H1 (cell line): Measurements from ENCODE around the gene LRRC42. TPM values are rescaled to one million over a fixed set of nuclear protein-coding genes. Genes with fewer than 3 reads are reported as not detected.

ENCODE experiments used
- CTCF ChIA-PET: fragments of 300-600 bp; sonication (Branson Sonifier 250); formaldehyde crosslinking; loops from one replicate; lab custom pipeline; 2021; ENCODE audit not compliant: partially characterized antibody; lab: Charles Lee
- POLR2A ChIA-PET: fragments of 300-600 bp; sonication (Branson Sonifier 250); formaldehyde crosslinking; loops from one replicate; lab custom pipeline; 2021; ENCODE audit warnings: inconsistent platforms; ENCODE audit not compliant: partially characterized antibody; lab: Charles Lee
- DNase-seq, 2 experiments: peaks; one replicate each; pipeline versions ENCODE4 v3.0.0 to v3.0.0-alpha.2; 2010 to 2022; ENCODE audit warnings: low spot score in 2 of 2, low read depth in 1 of 2, mixed read lengths in 1 of 2
- FAIRE-seq: peaks from 2 replicates; lab custom pipeline; 2011; peaks lifted over from hg19 to GRCh38; lab: Jason Lieb, UNC
- H2AFZ ChIP-seq: 2 replicates; pipeline ENCODE4 v1.8.1; 2012; ENCODE audit warnings: low read length, inconsistent platforms
- H2AK5ac ChIP-seq: 2 replicates; pipeline ENCODE4 v1.6.1; 2013; ENCODE audit warnings: low read depth, low read length
- H2BK120ac ChIP-seq: replicated peaks from 2 replicates; pipeline ENCODE3; 2013; ENCODE audit warnings: low read depth, low read length, inconsistent platforms
- H2BK12ac ChIP-seq: 2 replicates; pipeline ENCODE4 v1.6.1; 2013; ENCODE audit warnings: low read depth, low read length
- H2BK15ac ChIP-seq: 2 replicates; pipeline ENCODE4 v1.6.1; 2013; ENCODE audit warnings: low read length
- H2BK20ac ChIP-seq: 2 replicates; pipeline ENCODE4 v1.6.1; 2013; ENCODE audit warnings: low read length
- H2BK5ac ChIP-seq: 2 replicates; pipeline ENCODE4 v1.6.1; 2013; ENCODE audit warnings: low read depth, low read length
- H3K14ac ChIP-seq: 2 replicates; pipeline ENCODE4 v1.6.1; 2013; ENCODE audit warnings: inconsistent platforms; ENCODE audit not compliant: insufficient read length
- H3K18ac ChIP-seq: 2 replicates; pipeline ENCODE4 v1.6.1; 2013; ENCODE audit warnings: low read length; ENCODE audit errors: extremely low read depth
- H3K23ac ChIP-seq: 2 replicates; pipeline ENCODE4 v1.6.1; 2013; ENCODE audit warnings: inconsistent platforms; ENCODE audit not compliant: insufficient read length
- H3K23me2 ChIP-seq: 2 replicates; pipeline ENCODE4 v1.6.1; 2013; ENCODE audit warnings: low read depth, low read length
- H3K27ac ChIP-seq: 2 replicates; pipeline ENCODE4 v1.6.1; 2011; ENCODE audit warnings: low read depth, low read length, inconsistent platforms
- H3K27me3 ChIP-seq, 4 experiments: replicated peaks in 1 of 4; 1 replicate in 1 of 4; 2 replicates in 3 of 4; pipeline versions ENCODE4 v1.6.1 to v1.8.1; 2011 to 2013; ENCODE audit warnings: low read length in 3 of 4, mild to moderate bottlenecking in 3 of 4, inconsistent platforms in 2 of 4, mixed read lengths in 2 of 4, moderate library complexity in 1 of 4; ENCODE audit not compliant: control insufficient read depth in 3 of 4, insufficient read depth in 3 of 4; ENCODE audit errors: extremely low read depth in 1 of 4
- H3K36me3 ChIP-seq, 4 experiments: 2 replicates each; pipeline versions ENCODE4 v1.6.1 to v1.8.1; 2011 to 2013; ENCODE audit warnings: mild to moderate bottlenecking in 4 of 4, low read length in 3 of 4, moderate library complexity in 2 of 4, control low read depth in 1 of 4, inconsistent platforms in 1 of 4; ENCODE audit not compliant: insufficient read depth in 4 of 4, control insufficient read depth in 2 of 4
- H3K4ac ChIP-seq: replicated peaks from 2 replicates; pipeline ENCODE3; 2013; ENCODE audit warnings: low read length, low read depth, mixed read lengths, inconsistent platforms; ENCODE audit not compliant: insufficient read length
- H3K4me1 ChIP-seq, 4 experiments: replicated peaks in 1 of 4; 1 replicate in 1 of 4; 2 replicates in 3 of 4; pipeline versions ENCODE4 v1.6.1 to v1.8.1; 2011 to 2013; ENCODE audit warnings: low read length in 3 of 4, inconsistent platforms in 2 of 4, mixed read lengths in 1 of 4; ENCODE audit not compliant: insufficient read depth in 4 of 4, control insufficient read depth in 3 of 4
- H3K4me2 ChIP-seq, 2 experiments: 2 replicates each; pipeline versions ENCODE4 v1.6.1 to v1.8.1; 2011 to 2013; ENCODE audit warnings: low read depth in 2 of 2, low read length in 2 of 2, control low read depth in 1 of 2, inconsistent platforms in 1 of 2, mild to moderate bottlenecking in 1 of 2; ENCODE audit not compliant: insufficient read depth in 1 of 2
- H3K4me3 ChIP-seq, 4 experiments: fragments of 200-600, 300-600 bp in 1 of 4; sonication (generic), shearing (Covaris generic), sonication (Bioruptor Twin) in 1 of 4; 2 replicates each; pipeline versions ENCODE4 v1.5.1 to v1.8.1; 2011 to 2016; ENCODE audit warnings: low read length in 4 of 4, low read depth in 3 of 4, control low read depth in 2 of 4, inconsistent platforms in 2 of 4, mild to moderate bottlenecking in 2 of 4, mixed read lengths in 1 of 4, moderate library complexity in 1 of 4; ENCODE audit not compliant: insufficient read depth in 2 of 4; ENCODE audit errors: extremely low read depth in 1 of 4
- H3K56ac ChIP-seq: replicated peaks from 2 replicates; pipeline ENCODE3; 2013; ENCODE audit warnings: low read depth, mild to moderate bottlenecking, mixed read lengths, low read length, inconsistent platforms; ENCODE audit not compliant: insufficient read length
- H3K79me1 ChIP-seq: 2 replicates; pipeline ENCODE4 v1.6.1; 2013; ENCODE audit warnings: low read depth, low read length, control low read depth
- H3K79me2 ChIP-seq, 2 experiments: 2 replicates each; pipeline versions ENCODE4 v1.6.1 to v1.8.1; 2012 to 2013; ENCODE audit warnings: low read length in 2 of 2, mild to moderate bottlenecking in 2 of 2, inconsistent platforms in 1 of 2; ENCODE audit not compliant: insufficient read depth in 2 of 2, control insufficient read depth in 1 of 2
- H3K9ac ChIP-seq, 4 experiments: replicated peaks in 1 of 4; 1 replicate in 1 of 4; 2 replicates in 3 of 4; pipeline versions ENCODE4 v1.6.1 to v1.8.1; 2011 to 2013; ENCODE audit warnings: low read depth in 3 of 4, low read length in 3 of 4, control low read depth in 2 of 4, mild to moderate bottlenecking in 2 of 4, moderate library complexity in 2 of 4, inconsistent platforms in 1 of 4; ENCODE audit errors: extremely low read depth in 1 of 4
- H3K9me3 ChIP-seq, 2 experiments: 2 replicates each; pipeline versions ENCODE4 v1.6.1 to v1.8.1; 2012 to 2013; ENCODE audit warnings: mild to moderate bottlenecking in 2 of 2, moderate library complexity in 2 of 2, control low read depth in 1 of 2, inconsistent platforms in 1 of 2, low read depth in 1 of 2, low read length in 1 of 2, mixed read lengths in 1 of 2; ENCODE audit not compliant: insufficient read depth in 2 of 2
- H4K20me1 ChIP-seq, 2 experiments: replicated peaks in 1 of 2; 2 replicates each; pipeline versions ENCODE3 to v1.8.1; 2011 to 2013; ENCODE audit warnings: inconsistent platforms in 2 of 2, low read length in 2 of 2, mild to moderate bottlenecking in 1 of 2; ENCODE audit not compliant: insufficient read depth in 2 of 2, control insufficient read depth in 1 of 2
- H4K5ac ChIP-seq: 2 replicates; pipeline ENCODE4 v1.6.1; 2013; ENCODE audit warnings: low read length, low read depth, mixed read lengths, inconsistent platforms; ENCODE audit not compliant: insufficient read length
- H4K8ac ChIP-seq: 2 replicates; pipeline ENCODE4 v1.8.0; 2013; ENCODE audit warnings: mild to moderate bottlenecking, moderate library complexity, low read length, inconsistent platforms; ENCODE audit not compliant: insufficient read depth; ENCODE audit errors: extremely low read depth
- H4K91ac ChIP-seq: replicated peaks from 2 replicates; pipeline ENCODE3; 2013; ENCODE audit warnings: low read length, mixed read lengths, inconsistent platforms; ENCODE audit not compliant: insufficient read length
- ATF3 ChIP-seq: IDR thresholded peaks from 2 replicates; pipeline ENCODE4 v1.6.1; 2011; ENCODE audit warnings: low read depth, mild to moderate bottlenecking, low read length; ENCODE audit not compliant: insufficient read depth
- CBX5 ChIP-seq: fragments of 300-800, 300-1000 bp; sonication (generic); IDR thresholded peaks from 2 replicates; pipeline ENCODE4 v1.7.1; 2016; ENCODE audit warnings: antibody characterized with exemption, low read length, low read depth
- CEBPB ChIP-seq: IDR thresholded peaks from 2 replicates; pipeline ENCODE4 v1.6.1; 2012; ENCODE audit warnings: low read depth, low read length
- CTBP2 ChIP-seq: IDR thresholded peaks from 2 replicates; pipeline ENCODE4 v1.7.0; 2011; ENCODE audit warnings: borderline replicate concordance, mild to moderate bottlenecking, moderate library complexity, mixed read lengths, low read length; ENCODE audit not compliant: insufficient read depth, insufficient read length
- KDM1A ChIP-seq: fragments of 200-600, 300-600 bp; sonication (generic); IDR thresholded peaks from 2 replicates; pipeline ENCODE4 v1.7.1; 2016; ENCODE audit warnings: mild to moderate bottlenecking, low read length, borderline replicate concordance
- NANOG ChIP-seq: IDR thresholded peaks from 2 replicates; pipeline ENCODE4 v1.6.1; 2011; ENCODE audit warnings: low read length, low read depth, mild to moderate bottlenecking, inconsistent platforms; ENCODE audit not compliant: insufficient read depth, poor library complexity, severe bottlenecking
- PHF8 ChIP-seq: fragments of 200-600 bp; sonication (generic); conservative IDR thresholded peaks from 2 replicates; pipeline ENCODE4 v1.7.1; 2012; ENCODE audit warnings: low read depth, mild to moderate bottlenecking, inconsistent platforms, low read length, moderate library complexity
- RXRA ChIP-seq: IDR thresholded peaks from 2 replicates; pipeline ENCODE4 v1.6.1; 2011; ENCODE audit warnings: low read depth, mild to moderate bottlenecking, low read length, moderate library complexity; ENCODE audit not compliant: insufficient read depth
- SP2 ChIP-seq: IDR thresholded peaks from 2 replicates; pipeline ENCODE4 v1.6.1; 2012; ENCODE audit warnings: mild to moderate bottlenecking, low read length, inconsistent platforms
- TBP ChIP-seq: IDR thresholded peaks from 2 replicates; pipeline ENCODE4 v1.6.1; 2011; ENCODE audit warnings: low read depth, low read length, improper control_type of control experiment
- TCF12 ChIP-seq: IDR thresholded peaks from 2 replicates; pipeline ENCODE4 v1.6.1; 2011; ENCODE audit warnings: low read depth, mild to moderate bottlenecking, low read length
- WGBS, 2 experiments: shearing (Covaris generic) in 1 of 2; methylation state at CpG; one replicate each; pipeline versions ENCODE4 v1.1.6 to v1.1.7; 2013 to 2015; ENCODE audit warnings: low lambda C conversion rate in 2 of 2, mixed read lengths in 2 of 2, inconsistent platforms in 1 of 2, low coverage in 1 of 2, missing lambda C conversion rate in 1 of 2; ENCODE audit not compliant: insufficient replicate concordance in 2 of 2, insufficient coverage in 1 of 2, insufficient read length in 1 of 2; ENCODE audit errors: extremely low coverage in 1 of 2, missing lambda C conversion rate in 1 of 2; 5-methylcytosine and 5-hydroxymethylcytosine counted together
- polyA plus RNA-seq, 7 experiments: library from polyadenylated mRNA; depleted of rRNA in 3 of 7; stranded (reverse) in 5 of 7; unstranded in 2 of 7; fragments of >200 nt in 5 of 7; fragments of 200-250 nt in 2 of 7; gene quantifications; 1 replicate in 5 of 7; 2 replicates in 1 of 7; 4 replicates in 1 of 7; pipeline versions ENCODE4 v1.2.1 to v1.2.3, GENCODE V29; 2011 to 2013; ENCODE audit warnings: missing spikeins in 2 of 7, mixed read lengths in 2 of 7
- total RNA-seq: library from RNA; stranded (reverse); fragmentation: NEBNext Ultra II Directional; extraction: Animal tissue kit (Norgen Biotek cat#: 25700); gene quantifications from 2 replicates; pipeline ENCODE4 v1.2.1, GENCODE V29; 2021

LRRC42 gene
- total and polyA plus RNA-seq, 2 of the 8 experiments (the other 6 are each of a cell fraction or from before 2014, with no cell fraction given), result 38.2 to 54.1 TPM

GRCh38 chr1:53918343-53918742, 27.8 kb upstream of the LRRC42 start:
- Histone ChIP-seq H3K4me3 (no peak overlapping the region), H3K14ac (no peak overlapping the region), H4K91ac (no peak overlapping the region), H3K36me3 (peaks cover 0 to 6% (median 1%) of the 10 kb centered on the region in 4 experiments; a peak in 3 of 8 replicates), H3K18ac (no peak overlapping the region), H3K23ac (no peak overlapping the region), H3K79me1 (no peaks in the 10 kb centered on the region), H2AFZ (no peak overlapping the region), H3K9me3 (no peaks in the 10 kb centered on the region), H2AK5ac (no peak overlapping the region), H2BK12ac (no peak overlapping the region), H3K23me2 (no peaks in the 10 kb centered on the region), H3K9ac (no peak overlapping the region), H3K79me2 (no peaks in the 10 kb centered on the region), H4K20me1 (peaks cover 0 to 2% of the 10 kb centered on the region in 2 experiments), H3K4ac (no peak overlapping the region), H3K56ac (no peak overlapping the region), H3K27ac (no peak overlapping the region), H3K27me3 (no peaks in the 10 kb centered on the region), H3K4me1 (peaks cover 4 to 7% (median 6%) of the 10 kb centered on the region in 4 experiments; a peak in 6 of 7 replicates), H3K4me2 (no peak overlapping the region), H4K8ac (no peak overlapping the region), H4K5ac (no peak overlapping the region), H2BK20ac (no peak overlapping the region), H2BK15ac (no peak overlapping the region), H2BK120ac (no peak overlapping the region), H2BK5ac (no peak overlapping the region)
- FAIRE-seq (no peak), DNase-seq (no peak)
- ChIA-PET POLR2A (interaction anchor here (0.8 kb wide), 1 partner anchor 14 kb away, joined by 4 read pairs; no protein-coding TSS in a partner anchor), CTCF (interaction anchor here (0.6 to 1.5 kb wide), 7 partner anchors 10 to 78 kb away, joined by 3 to 5 read pairs (median 4); no protein-coding TSS in a partner anchor)
- WGBS, 2 experiments, result 85% methylated on average over 5 of the region's 5 CpGs; no CpG with 5 or more reads in 1 of the 2 experiments
- TF ChIP-seq TBP (no peak), CEBPB (no peak), NANOG (no peak), ATF3 (no peak), RXRA (no peak), CBX5 (no peak), KDM1A (no peak), TCF12 (no peak), SP2 (no peak), CTBP2 (no peak), PHF8 (no peak)
